ENCODE measurements around the gene SH3RF3. TPM values are rescaled to one million over a fixed set of nuclear protein-coding genes. Genes with fewer than 3 reads are reported as not detected.

SH3RF3 gene
- 1 to 10 TPM; 8.0 to 8.8 TPM for total RNA-seq

- H3K36me3 ChIP-seq, result no peaks in the 10 kb centered on the region
- peaks cover 0 to 26% of the 10 kb centered on the region in 2 donors for H3K4me1 ChIP-seq
- H3K27ac ChIP-seq, result peak within 1 kb of the TSS; percentile 61 to 76
- H3K9me3 ChIP-seq, result no peaks in the 10 kb centered on the region
- H3K4me3 ChIP-seq, result peak within 1 kb of the TSS; percentile 52 to 69
- no peak for DNase-seq (ENCODE audit: low spot score)
- TF ChIP-seq, protein P1, sequence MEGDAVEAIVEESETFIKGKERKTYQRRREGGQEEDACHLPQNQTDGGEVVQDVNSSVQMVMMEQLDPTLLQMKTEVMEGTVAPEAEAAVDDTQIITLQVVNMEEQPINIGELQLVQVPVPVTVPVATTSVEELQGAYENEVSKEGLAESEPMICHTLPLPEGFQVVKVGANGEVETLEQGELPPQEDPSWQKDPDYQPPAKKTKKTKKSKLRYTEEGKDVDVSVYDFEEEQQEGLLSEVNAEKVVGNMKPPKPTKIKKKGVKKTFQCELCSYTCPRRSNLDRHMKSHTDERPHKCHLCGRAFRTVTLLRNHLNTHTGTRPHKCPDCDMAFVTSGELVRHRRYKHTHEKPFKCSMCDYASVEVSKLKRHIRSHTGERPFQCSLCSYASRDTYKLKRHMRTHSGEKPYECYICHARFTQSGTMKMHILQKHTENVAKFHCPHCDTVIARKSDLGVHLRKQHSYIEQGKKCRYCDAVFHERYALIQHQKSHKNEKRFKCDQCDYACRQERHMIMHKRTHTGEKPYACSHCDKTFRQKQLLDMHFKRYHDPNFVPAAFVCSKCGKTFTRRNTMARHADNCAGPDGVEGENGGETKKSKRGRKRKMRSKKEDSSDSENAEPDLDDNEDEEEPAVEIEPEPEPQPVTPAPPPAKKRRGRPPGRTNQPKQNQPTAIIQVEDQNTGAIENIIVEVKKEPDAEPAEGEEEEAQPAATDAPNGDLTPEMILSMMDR (IDR thresholded peaks at IDR 0.05), result no peak
- no peaks in the 10 kb centered on the region for H3K27me3 ChIP-seq
These were observed at the start of gene SH3RF3 for GRCh38 chr2:109128616-109129355. TSS of gene SH3RF3 (plus strand) at chr2:109129205.

GRCh38 chr2:109079590-109079989 is 49.4 kb upstream of the SH3RF3 start:
- TF ChIP-seq, protein P1 (IDR thresholded peaks at IDR 0.05), result no peak
- Histone ChIP-seq H3K36me3 (no peaks in the 10 kb centered on the region), H3K9me3 (no peaks in the 10 kb centered on the region), H3K27ac (no peak overlapping the region), H3K27me3 (no peaks in the 10 kb centered on the region), H3K4me3 (no peak overlapping the region), H3K4me1 (no peaks in the 10 kb centered on the region)
- peak; percentile 46 for DNase-seq (ENCODE audit: low spot score)

GRCh38 chr2:109080109-109080508 is 48.9 kb upstream of the SH3RF3 start:
- H3K9me3 ChIP-seq, result no peaks in the 10 kb centered on the region
- H3K4me3 ChIP-seq, result no peak overlapping the region
- H3K4me1 ChIP-seq, result no peaks in the 10 kb centered on the region
- TF ChIP-seq, protein P1 (IDR thresholded peaks at IDR 0.05), result no peak
- no peak overlapping the region for H3K27ac ChIP-seq
- peak; percentile 34 for DNase-seq (ENCODE audit: low spot score)
- no peaks in the 10 kb centered on the region for H3K36me3 ChIP-seq
- H3K27me3 ChIP-seq, result no peaks in the 10 kb centered on the region

DNA sequence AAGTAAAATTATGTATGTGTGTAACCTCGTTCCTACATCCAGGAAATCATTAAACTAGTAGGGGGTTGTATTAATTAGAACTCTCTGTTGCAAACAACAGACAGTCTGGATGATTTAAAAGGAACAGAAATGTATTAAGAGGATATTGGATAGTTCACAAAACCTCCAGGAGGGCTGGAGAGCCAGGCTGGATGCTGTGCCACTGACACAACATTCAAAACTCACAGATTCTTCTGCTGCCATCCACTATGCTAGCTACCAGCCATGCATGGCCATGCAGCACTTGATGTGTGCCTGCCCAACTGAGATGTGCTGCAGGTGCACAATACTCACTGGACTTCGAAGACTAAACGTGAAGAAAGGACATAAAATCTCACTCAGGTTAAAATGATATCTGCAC is 48.2 kb upstream of the SH3RF3 start:
- no peaks in the 10 kb centered on the region for H3K36me3 ChIP-seq
- H3K9me3 ChIP-seq, result no peaks in the 10 kb centered on the region
- DNase-seq (ENCODE audit: low spot score), result no peak
- H3K4me3 ChIP-seq, result no peak overlapping the region
- TF ChIP-seq, protein P1 (IDR thresholded peaks at IDR 0.05), result no peak
- H3K27ac ChIP-seq, result no peak overlapping the region
- no peaks in the 10 kb centered on the region for H3K27me3 ChIP-seq
- no peaks in the 10 kb centered on the region for H3K4me1 ChIP-seq

DNA sequence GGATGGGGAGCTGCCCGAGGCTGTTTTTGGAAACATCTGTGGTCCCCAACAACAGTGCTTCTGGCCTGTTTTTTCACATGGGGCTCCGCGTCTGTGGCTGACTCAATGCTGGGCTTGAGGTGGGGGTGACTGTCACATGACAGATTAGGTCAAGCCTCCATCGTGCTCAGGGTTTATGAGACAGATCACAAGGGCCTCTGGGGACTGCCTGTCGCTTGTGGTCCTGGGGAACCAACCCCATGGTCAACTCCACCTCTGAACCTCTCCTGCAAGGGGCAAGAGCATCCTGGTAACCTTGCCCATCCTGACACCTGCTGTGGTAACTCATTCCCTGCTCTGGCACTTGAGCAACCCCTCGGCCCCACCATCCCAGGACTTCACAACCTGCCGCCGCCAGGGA is 47.6 kb upstream of the SH3RF3 start:
- Histone ChIP-seq H3K36me3 (no peaks in the 10 kb centered on the region), H3K4me3 (no peak overlapping the region), H3K27me3 (no peaks in the 10 kb centered on the region), H3K9me3 (no peaks in the 10 kb centered on the region), H3K4me1 (no peaks in the 10 kb centered on the region), H3K27ac (no peak overlapping the region)
- TF ChIP-seq, protein P1 (IDR thresholded peaks at IDR 0.05), result no peak
- DNase-seq (ENCODE audit: low spot score), result peak; percentile 49

GRCh38 chr2:109083771-109084170 is 45.2 kb upstream of the SH3RF3 start:
- no peak overlapping the region for H3K4me3 ChIP-seq
- no peaks in the 10 kb centered on the region for H3K27me3 ChIP-seq
- no peak overlapping the region for H3K27ac ChIP-seq
- no peaks in the 10 kb centered on the region for H3K4me1 ChIP-seq
- DNase-seq (ENCODE audit: low spot score), result no peak
- TF ChIP-seq, protein P1 (IDR thresholded peaks at IDR 0.05), result no peak
- no peaks in the 10 kb centered on the region for H3K9me3 ChIP-seq
- no peaks in the 10 kb centered on the region for H3K36me3 ChIP-seq
